HG03135 (cell line): ENCODE results near the gene FBXO42.

ENCODE experiments used
- ATAC-seq: cut with Tn5 transposase; IDR thresholded peaks from one replicate; pipeline ENCODE4 v1.9.1; 2021; ENCODE audit warnings: mild to moderate bottlenecking, moderate library complexity; ENCODE audit not compliant: unreplicated experiment

FBXO42 gene

DNA sequence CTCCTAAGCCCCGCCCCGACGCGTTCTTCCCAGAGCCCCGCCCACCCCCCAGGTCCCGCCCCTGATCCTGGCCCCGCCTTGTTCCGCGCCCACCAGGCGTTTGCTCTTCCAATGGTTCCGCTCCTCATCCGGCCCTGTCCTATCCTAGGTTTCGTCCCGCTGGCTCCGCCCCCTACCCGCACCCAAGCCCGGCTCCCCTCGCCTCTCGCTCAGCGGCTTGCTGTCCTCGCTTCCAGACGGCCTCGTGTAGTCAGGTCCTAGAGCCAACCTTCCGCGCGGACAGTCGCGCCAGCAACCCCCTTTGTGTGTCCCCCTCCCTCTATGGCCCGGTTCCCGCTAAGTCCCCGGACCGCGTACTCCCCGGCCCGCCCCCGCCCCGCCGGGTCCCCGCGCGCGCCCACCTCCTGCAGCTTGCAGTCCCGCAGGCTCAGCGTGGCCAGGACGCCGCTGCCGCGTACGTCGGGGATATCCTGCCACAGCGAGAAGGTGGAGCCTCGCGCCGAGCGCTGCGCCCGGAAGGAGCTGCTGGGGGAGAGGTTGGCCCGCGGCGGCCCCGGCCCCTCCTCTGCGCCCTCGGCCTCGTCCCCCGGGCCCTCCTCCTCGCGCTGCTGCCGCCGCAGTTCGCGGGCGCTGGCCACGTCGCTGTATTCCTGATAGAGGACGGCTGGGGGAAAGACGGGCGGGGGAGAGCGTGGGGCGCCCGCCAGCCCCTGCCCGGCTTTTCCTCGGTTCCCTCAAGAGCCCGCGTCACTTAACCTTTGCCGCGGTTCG lies 145.5 kb downstream of the FBXO42 start:
- ATAC-seq, result peak; percentile 59

GRCh38 chr1:16205891-16206546 lies 146.3 kb downstream of the FBXO42 start:
- ATAC-seq, result peak; percentile 21

GRCh38 chr1:16205334-16205671 lies 147.0 kb downstream of the FBXO42 start:
- no peak for ATAC-seq

DNA sequence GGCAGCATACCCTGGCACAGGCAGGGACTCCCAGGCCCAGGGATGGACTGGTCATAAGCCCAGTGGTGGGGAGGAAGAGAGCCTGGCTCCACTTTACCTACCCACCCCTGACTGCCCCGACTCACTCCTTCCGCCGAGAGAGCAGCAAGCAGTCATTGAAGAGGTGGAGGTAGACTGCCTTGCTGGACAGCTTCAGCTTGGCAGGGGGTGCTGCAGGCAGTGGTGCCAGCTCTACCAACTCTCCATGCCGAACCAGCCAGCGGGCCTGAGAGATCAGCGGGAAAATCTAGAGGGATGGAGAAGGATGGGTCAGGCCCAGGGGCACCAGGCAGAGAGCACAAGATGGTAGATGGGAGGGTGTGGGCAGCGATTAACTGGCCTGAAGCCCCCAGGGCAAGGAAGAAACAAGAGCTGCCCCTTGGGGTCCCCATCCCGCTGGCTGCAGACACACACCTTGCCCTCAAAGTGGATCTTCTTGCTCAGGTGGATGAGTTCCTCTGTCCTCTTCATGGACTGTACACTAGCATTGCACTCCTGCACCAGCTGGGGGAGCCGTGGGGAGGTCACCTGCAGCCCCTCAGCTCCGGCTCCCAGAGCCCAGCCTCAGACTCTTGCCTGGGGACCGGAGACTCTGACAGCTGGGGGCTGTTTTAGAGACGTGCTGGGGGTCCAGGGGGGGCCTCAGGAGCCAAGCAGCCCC lies 147.5 kb downstream of the FBXO42 start:
- ATAC-seq, result no peak

DNA sequence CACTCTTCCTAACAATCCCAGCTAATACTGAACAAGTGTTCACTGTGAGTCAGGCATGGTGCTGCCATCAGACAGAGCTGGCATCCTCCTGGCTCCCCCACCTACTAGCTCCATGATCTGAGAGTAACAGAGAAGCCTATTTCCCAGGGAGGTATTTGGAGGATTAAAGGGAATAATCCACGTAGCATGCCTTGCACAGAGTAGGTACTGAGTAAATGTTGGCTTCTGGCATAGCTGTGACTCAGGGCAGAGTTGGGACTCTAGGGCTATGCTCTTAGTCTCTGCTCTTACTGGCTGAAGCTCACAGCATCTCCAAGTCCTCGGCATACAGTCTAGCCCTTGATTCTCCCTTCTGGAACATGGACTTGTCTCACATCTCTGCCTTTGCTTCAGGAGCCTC lies 148.1 kb downstream of the FBXO42 start:
- ATAC-seq, result no peak

DNA sequence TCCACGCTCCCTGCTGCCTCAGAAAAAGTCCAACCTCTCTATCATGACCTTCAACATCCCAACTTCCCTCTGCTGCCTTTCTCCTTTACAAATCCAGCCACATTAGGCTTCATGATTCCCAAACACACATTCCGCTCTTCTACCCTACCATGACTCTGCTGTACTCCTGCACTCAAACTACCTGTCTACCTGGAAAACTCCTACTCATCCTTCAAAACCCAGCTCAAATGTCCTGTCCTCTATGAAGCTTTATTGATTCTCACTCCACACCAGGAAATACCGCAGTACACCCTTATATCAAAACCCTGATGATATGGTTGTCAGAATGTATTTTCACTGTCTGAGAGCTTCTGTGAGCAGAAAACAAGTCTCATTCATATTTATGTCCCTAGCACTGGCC lies 148.7 kb downstream of the FBXO42 start:
- no peak for ATAC-seq

DNA sequence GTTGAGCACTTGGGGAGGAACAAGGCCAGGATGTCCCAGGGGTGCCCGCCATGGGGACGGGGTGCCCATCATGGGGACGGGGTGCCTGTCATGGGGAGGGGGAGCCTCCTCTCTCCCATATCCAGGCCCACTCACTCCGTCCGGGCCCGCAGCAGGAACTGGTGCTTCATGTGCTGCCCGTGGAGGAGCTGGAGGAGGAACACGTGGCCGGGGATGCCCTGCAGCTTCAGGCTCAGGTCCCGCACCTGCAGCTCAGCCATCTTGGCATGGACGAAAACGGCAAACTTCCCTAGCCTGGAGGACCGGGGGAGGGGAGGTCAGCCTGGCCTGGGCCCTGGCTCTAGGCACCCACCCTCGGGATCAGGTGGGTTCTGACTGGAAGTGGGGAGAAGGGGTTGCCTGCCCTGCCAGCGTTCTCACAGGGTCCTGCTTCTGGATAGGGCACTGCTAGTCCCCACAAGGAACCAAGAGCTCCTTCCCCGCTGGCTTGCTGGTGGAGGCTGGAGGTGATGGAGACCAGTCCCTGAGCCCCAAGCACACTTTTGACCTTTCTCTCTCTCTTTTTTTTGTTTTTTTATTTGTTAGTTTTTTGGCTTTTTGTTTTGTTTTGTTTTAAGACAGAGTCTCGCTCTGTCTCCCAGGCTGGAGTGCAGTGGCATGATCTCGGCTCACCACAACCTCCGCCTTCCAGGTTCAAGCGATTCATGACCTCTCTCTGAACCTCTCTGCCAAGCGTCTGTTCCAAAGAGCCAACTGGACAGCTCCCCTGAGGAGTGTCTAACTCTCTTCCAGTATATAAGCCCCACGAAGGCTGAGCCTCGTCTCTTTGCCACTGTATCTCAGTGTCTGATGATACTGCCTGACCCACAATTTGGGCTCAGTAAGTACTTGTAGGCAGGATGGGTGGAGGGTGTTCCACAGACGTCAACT lies 149.7 kb downstream of the FBXO42 start:
- ATAC-seq, result no peak

GRCh38 chr1:16199700-16200099 lies 152.6 kb downstream of the FBXO42 start:
- ATAC-seq, result no peak

- no peak for ATAC-seq
Observed at GRCh38 chr1:16199157-16199501, 153.2 kb downstream of the FBXO42 start.

- no peak for ATAC-seq
Observed at GRCh38 chr1:16198444-16199156, 153.7 kb downstream of the FBXO42 start.

DNA sequence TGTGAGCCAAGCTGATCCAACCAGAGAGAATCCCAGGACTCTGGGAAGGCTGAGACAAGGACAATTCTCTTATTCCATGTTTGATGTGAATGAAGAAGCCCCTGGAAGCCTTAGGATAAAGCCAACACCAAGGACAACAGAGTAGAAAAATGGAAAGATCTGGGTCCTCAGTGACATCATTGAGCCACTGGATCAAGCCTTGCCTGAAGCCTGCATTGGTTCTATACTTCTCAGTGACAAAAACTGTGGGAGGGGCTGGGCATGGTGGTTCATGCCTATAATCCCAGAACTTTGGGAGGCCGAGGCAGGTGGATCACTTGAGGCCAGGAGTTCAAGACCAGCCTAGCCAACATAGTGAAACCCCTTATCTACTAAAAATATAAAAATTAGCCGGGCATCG lies 155.4 kb downstream of the FBXO42 start:
- no peak for ATAC-seq
